Endothelial cell of umbilical vein (primary cell): Measurements from ENCODE around the gene CHSY1. TPM values are rescaled to one million over a fixed set of nuclear protein-coding genes. Genes with fewer than 3 reads are reported as not detected.

ENCODE experiments used
- BruUV-seq: library from RNA; stranded (reverse); fragments of 400-500 nt; replicated peaks from 2 replicates; lab custom pipeline; 2021; lab: Mats Ljungman, UMichigan
- CTCF ChIA-PET: fragments of 300-600, 350-600 bp; sonication (Branson Sonifier 250); formaldehyde crosslinking; loops from one replicate; lab custom pipeline; 2021; ENCODE audit warnings: antibody characterized with exemption, inconsistent platforms; lab: Charles Lee
- POLR2A ChIA-PET: fragments of 300-600, 350-600 bp; sonication (Branson Sonifier 250); formaldehyde crosslinking; loops from one replicate; lab custom pipeline; 2021; ENCODE audit warnings: antibody characterized with exemption, inconsistent platforms; lab: Charles Lee
- DNase-seq: peaks from one replicate; pipeline ENCODE4 v3.0.0-alpha.2; 2011; ENCODE audit warnings: low read depth, low spot score
- FAIRE-seq: peaks from 2 replicates; lab custom pipeline; 2011; peaks lifted over from hg19 to GRCh38; lab: Jason Lieb, UNC
- H2AFZ ChIP-seq: 2 replicates; pipeline ENCODE4 v1.6.0; 2012; ENCODE audit warnings: low read depth, low read length, control low read depth, inconsistent platforms
- H3K27ac ChIP-seq: 2 replicates; pipeline ENCODE4 v1.5.1; 2011; ENCODE audit warnings: low read depth, mild to moderate bottlenecking, control low read depth, low read length, moderate library complexity; ENCODE audit not compliant: insufficient read depth
- H3K27me3 ChIP-seq, 2 experiments: 2 replicates each; pipeline versions ENCODE4 v1.6.0 to v1.6.1; 2011; ENCODE audit warnings: low read length in 2 of 2, mixed read lengths in 1 of 2; ENCODE audit not compliant: control insufficient read depth in 2 of 2, insufficient read depth in 2 of 2
- H3K36me3 ChIP-seq, 2 experiments: 2 replicates in 1 of 2; 3 replicates in 1 of 2; pipeline ENCODE4 v1.5.1; 2011; ENCODE audit warnings: low read length in 2 of 2, mild to moderate bottlenecking in 1 of 2, moderate library complexity in 1 of 2; ENCODE audit not compliant: control insufficient read depth in 2 of 2, insufficient read depth in 2 of 2; ENCODE audit errors: extremely low read depth in 1 of 2
- H3K4me1 ChIP-seq: 3 replicates; pipeline ENCODE4 v1.5.1; 2011; ENCODE audit warnings: mild to moderate bottlenecking, low read length; ENCODE audit not compliant: control insufficient read depth, insufficient read depth; ENCODE audit errors: extremely low read depth
- H3K4me2 ChIP-seq: 2 replicates; pipeline ENCODE4 v1.6.1; 2011; ENCODE audit warnings: low read length, control low read depth, mixed read lengths; ENCODE audit not compliant: insufficient read depth
- H3K4me3 ChIP-seq, 3 experiments: fragments of 200-600 bp in 1 of 3; sonication (generic), shearing (Covaris generic) in 1 of 3; replicated peaks in 1 of 3; 2 replicates each; pipeline ENCODE4 v1.5.1; 2011 to 2016; ENCODE audit warnings: control low read depth in 3 of 3, low read length in 3 of 3, mild to moderate bottlenecking in 2 of 3, inconsistent platforms in 1 of 3, low read depth in 1 of 3, moderate library complexity in 1 of 3; ENCODE audit not compliant: insufficient read depth in 1 of 3
- H3K79me2 ChIP-seq: 2 replicates; pipeline ENCODE4 v1.6.0; 2012; ENCODE audit warnings: low read length, inconsistent platforms; ENCODE audit not compliant: control insufficient read depth, insufficient read depth
- H3K9ac ChIP-seq: replicated peaks from 2 replicates; pipeline ENCODE3; 2011; ENCODE audit warnings: low read length, control low read depth; ENCODE audit not compliant: insufficient read depth; ENCODE audit errors: extremely low read depth
- H3K9me1 ChIP-seq: replicated peaks from 3 replicates; pipeline ENCODE4 v1.6.0; 2011; ENCODE audit warnings: mild to moderate bottlenecking, low read length; ENCODE audit not compliant: control insufficient read depth, insufficient read depth; ENCODE audit errors: extremely low read depth
- H3K9me3 ChIP-seq: replicated peaks from 2 replicates; pipeline ENCODE4 v1.5.1; 2012; ENCODE audit warnings: low read length, inconsistent platforms; ENCODE audit not compliant: control insufficient read depth, insufficient read depth
- H4K20me1 ChIP-seq: replicated peaks from 2 replicates; pipeline ENCODE3; 2011; ENCODE audit warnings: mild to moderate bottlenecking, low read length; ENCODE audit not compliant: control insufficient read depth, insufficient read depth; ENCODE audit errors: extremely low read depth
- EZH2 ChIP-seq: IDR thresholded peaks from 2 replicates; pipeline ENCODE4 v1.6.1; 2012; ENCODE audit warnings: borderline replicate concordance, low read depth, mild to moderate bottlenecking, moderate library complexity, low read length, inconsistent platforms; ENCODE audit not compliant: severe bottlenecking
- FOS ChIP-seq: IDR thresholded peaks from 2 replicates; pipeline ENCODE4 v1.6.1; 2011; ENCODE audit warnings: mild to moderate bottlenecking, low read length, moderate library complexity, borderline replicate concordance; ENCODE audit not compliant: insufficient read depth
- GATA2 ChIP-seq: IDR thresholded peaks from 2 replicates; pipeline ENCODE4 v1.7.0; 2011; ENCODE audit warnings: low read depth, mild to moderate bottlenecking, moderate library complexity, mixed read lengths, low read length; ENCODE audit not compliant: insufficient read length, insufficient read depth
- JUN ChIP-seq: IDR thresholded peaks from 2 replicates; pipeline ENCODE4 v1.6.1; 2011; ENCODE audit warnings: borderline replicate concordance, low read depth; ENCODE audit not compliant: insufficient read length, insufficient read depth
- MYC ChIP-seq: IDR thresholded peaks from one replicate; pipeline ENCODE4 v1.6.1; 2011; ENCODE audit warnings: mild to moderate bottlenecking, low read depth, low read length
- POLR2A ChIP-seq: IDR thresholded peaks from 2 replicates; pipeline ENCODE4 v1.6.1; 2012; ENCODE audit warnings: low read depth, mild to moderate bottlenecking, control low read depth, low read length
- POLR2AphosphoS5 ChIP-seq: IDR thresholded peaks from 2 replicates; pipeline ENCODE4 v1.6.1; 2012; ENCODE audit warnings: low read depth, mild to moderate bottlenecking, control low read depth, low read length, moderate library complexity; ENCODE audit not compliant: insufficient read depth
- dilution Hi-C: fragments of 300-500 bp; cut with MboI; formaldehyde crosslinking; loops from one replicate; pipeline ENCODE4 v1.15.0; 2019; ENCODE audit warnings: low sequenced_read_pairs; ENCODE audit not compliant: extremely low pct_ligation_motif_present
- intact Hi-C: fragments of 100-400 bp; cut with micrococcal nuclease; formaldehyde crosslinking; loops from one replicate; pipeline ENCODE4 v1.10.0; 2022
- polyA plus RNA-seq, 4 experiments: library from polyadenylated mRNA; depleted of rRNA in 3 of 4; stranded (reverse) in 3 of 4; unstranded in 1 of 4; fragments of >200 nt; gene quantifications; 2 replicates each; pipeline versions ENCODE4 v1.2.1 to v1.2.3, GENCODE V29; 2011 to 2012; ENCODE audit warnings: missing spikeins in 1 of 4
- total RNA-seq: library from RNA; stranded (reverse); gene quantifications from 2 replicates; pipeline ENCODE4 v1.2.3, GENCODE V29; 2021
- TF ChIP-seq, protein P1 (sequence below): IDR thresholded peaks from 2 replicates; pipeline ENCODE4 v1.6.1; 2011; ENCODE audit not compliant: insufficient read depth, insufficient read length
- TF ChIP-seq, protein P2 (sequence below), 2 donors: IDR thresholded peaks; 1 replicate in 1 of 2; 2 replicates in 1 of 2; pipeline ENCODE4 v1.5.1; 2011; ENCODE audit warnings: low read length in 2 of 2, mild to moderate bottlenecking in 2 of 2, moderate library complexity in 2 of 2, control low read depth in 1 of 2, inconsistent platforms in 1 of 2, low read depth in 1 of 2; ENCODE audit not compliant: insufficient read depth in 1 of 2; ENCODE audit errors: extremely low read depth in 1 of 2

The CHSY1 gene
- total and polyA plus RNA-seq, 2 donors (not counting 3 experiments of a cell fraction or from before 2014, with no cell fraction given): 23.7 to 50.8 TPM

DNA sequence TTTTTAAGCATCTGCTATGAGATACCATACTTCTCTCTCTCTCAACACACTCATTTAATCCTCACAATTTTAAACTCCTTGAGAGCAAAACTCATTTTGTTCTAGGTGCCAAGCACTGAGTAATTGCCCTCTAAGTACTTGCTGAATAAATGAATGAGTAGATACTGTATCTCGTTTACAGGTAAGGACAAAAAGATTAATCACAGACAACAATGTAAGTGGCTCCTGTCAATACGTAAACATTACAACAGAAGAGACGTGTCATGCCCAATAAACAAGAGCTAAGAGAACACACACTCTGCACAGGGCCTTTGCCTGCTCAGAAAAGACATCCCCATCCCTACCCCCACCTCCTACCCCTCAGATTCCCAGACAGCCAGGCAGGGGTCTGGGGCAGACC is 59.8 kb downstream of the CHSY1 start:
- no peak overlapping the region for H3K4me2 ChIP-seq

More for the DNA sequence above, 59.8 kb downstream of the CHSY1 start:
- ChIA-PET CTCF (interaction anchor here (1.2 to 1.5 kb wide), 2 partner anchors 9 to 60 kb away, joined by 3 read pairs; partner anchors contain the start of gene CHSY1), POLR2A (no interaction called here)
- no peak overlapping the region for H2AFZ ChIP-seq
- DNase-seq (no peak), FAIRE-seq (no peak)
- H3K79me2 ChIP-seq: peaks cover 89% of the 10 kb centered on the region
- H3K27ac ChIP-seq: no peak overlapping the region
- H3K4me3 ChIP-seq: no peak overlapping the region
- no peaks in the 10 kb centered on the region for H3K9me3 ChIP-seq
- peaks cover 7% of the 10 kb centered on the region for H4K20me1 ChIP-seq
- TF ChIP-seq GATA2 (no peak), FOS (no peak), EZH2 (no peak), POLR2AphosphoS5 (no peak), JUN (no peak), POLR2A (no peak), MYC (no peak)
- TF ChIP-seq, protein P1, sequence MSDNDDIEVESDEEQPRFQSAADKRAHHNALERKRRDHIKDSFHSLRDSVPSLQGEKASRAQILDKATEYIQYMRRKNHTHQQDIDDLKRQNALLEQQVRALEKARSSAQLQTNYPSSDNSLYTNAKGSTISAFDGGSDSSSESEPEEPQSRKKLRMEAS: no peak
- TF ChIP-seq, protein P2, sequence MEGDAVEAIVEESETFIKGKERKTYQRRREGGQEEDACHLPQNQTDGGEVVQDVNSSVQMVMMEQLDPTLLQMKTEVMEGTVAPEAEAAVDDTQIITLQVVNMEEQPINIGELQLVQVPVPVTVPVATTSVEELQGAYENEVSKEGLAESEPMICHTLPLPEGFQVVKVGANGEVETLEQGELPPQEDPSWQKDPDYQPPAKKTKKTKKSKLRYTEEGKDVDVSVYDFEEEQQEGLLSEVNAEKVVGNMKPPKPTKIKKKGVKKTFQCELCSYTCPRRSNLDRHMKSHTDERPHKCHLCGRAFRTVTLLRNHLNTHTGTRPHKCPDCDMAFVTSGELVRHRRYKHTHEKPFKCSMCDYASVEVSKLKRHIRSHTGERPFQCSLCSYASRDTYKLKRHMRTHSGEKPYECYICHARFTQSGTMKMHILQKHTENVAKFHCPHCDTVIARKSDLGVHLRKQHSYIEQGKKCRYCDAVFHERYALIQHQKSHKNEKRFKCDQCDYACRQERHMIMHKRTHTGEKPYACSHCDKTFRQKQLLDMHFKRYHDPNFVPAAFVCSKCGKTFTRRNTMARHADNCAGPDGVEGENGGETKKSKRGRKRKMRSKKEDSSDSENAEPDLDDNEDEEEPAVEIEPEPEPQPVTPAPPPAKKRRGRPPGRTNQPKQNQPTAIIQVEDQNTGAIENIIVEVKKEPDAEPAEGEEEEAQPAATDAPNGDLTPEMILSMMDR (IDR thresholded peaks at IDR 0.05; ENCODE audit: extremely low read depth in 1 of 2, insufficient read depth in 1 of 2, low read depth in 1 of 2, low read length in 2 of 2): no peak
- peaks cover 25% of the 10 kb centered on the region for H3K4me1 ChIP-seq
- dilution Hi-C loops (no loop called here), intact Hi-C loops (no loop called here)
- BruUV-seq: no TSS peak
- no peaks in the 10 kb centered on the region for H3K36me3 ChIP-seq
- no peak overlapping the region for H3K9ac ChIP-seq
- no peaks in the 10 kb centered on the region for H3K27me3 ChIP-seq
- H3K9me1 ChIP-seq: no peaks in the 10 kb centered on the region
